T47D (cell line): ENCODE measurements around the gene AP5M1.
"Not testable (repeated sequence)": the region's sequence is repeated elsewhere in the genome, so short reads cannot be mapped to it uniquely, and the experiment has no call there.

Experiments used
- DNase-seq, 2 experiments: peaks; one replicate each; pipeline versions ENCODE4 v3.0.0 to v3.0.0-alpha.2; 2011 to 2012; ENCODE audit warnings: low read depth in 1 of 2, low spot score in 1 of 2
- JUND ChIP-seq: IDR thresholded peaks from 2 replicates; pipeline ENCODE4 v1.6.1; 2012; ENCODE audit warnings: low read depth
- in situ Hi-C: cut with HindIII; loops from 2 replicates; pipeline ENCODE4 v1.10.0; 2016; ENCODE audit warnings: low sequenced_read_pairs, low pct_unique_long_range_greater_than_20kb

AP5M1 gene

GRCh38 chr14:57268161-57269069 is at the start of gene AP5M1, which contains the start of gene EXOC5:
Gene AP5M1, plus strand, starts transcription at chr14:57268971. Its CDS starts 344 bp downstream, at chr14:57269315.
Gene EXOC5, minus strand, starts transcription at chr14:57268905. Its CDS starts 257 bp downstream, at chr14:57268648.
- TF ChIP-seq JUND: no peak
- DNase-seq: peak; percentile 77 to 96
- in situ Hi-C loops: no loop called here

- TF ChIP-seq JUND: no peak
- no peak for DNase-seq
- in situ Hi-C loops: no loop called here
Measured at GRCh38 chr14:57221931-57222330, 46.8 kb upstream of the AP5M1 start.

- TF ChIP-seq JUND: no peak
- DNase-seq: no peak
- in situ Hi-C loops: no loop called here
Measured at GRCh38 chr14:57227083-57227482, 41.7 kb upstream of the AP5M1 start.

GRCh38 chr14:57228320-57228719 is 40.5 kb upstream of the AP5M1 start:
- DNase-seq, in situ Hi-C loops: not testable (repeated sequence)

GRCh38 chr14:57232006-57232405 is 36.8 kb upstream of the AP5M1 start:
- in situ Hi-C loops: no loop called here
- no peak for DNase-seq
- no peak for TF ChIP-seq JUND

GRCh38 chr14:57240115-57240514 is 28.7 kb upstream of the AP5M1 start:
- in situ Hi-C loops, DNase-seq: not testable (repeated sequence)

- in situ Hi-C loops: no loop called here
- DNase-seq: no peak
- TF ChIP-seq JUND: no peak
Measured at GRCh38 chr14:57243320-57243719, 25.5 kb upstream of the AP5M1 start.

- no peak for TF ChIP-seq JUND
- in situ Hi-C loops: no loop called here
- DNase-seq: no peak
Measured at GRCh38 chr14:57244106-57244505, 24.7 kb upstream of the AP5M1 start.

- in situ Hi-C loops: no loop called here
- TF ChIP-seq JUND: no peak
- DNase-seq: no peak
Measured at GRCh38 chr14:57245941-57246340, 22.8 kb upstream of the AP5M1 start.

- DNase-seq: no peak
- in situ Hi-C loops: no loop called here
- no peak for TF ChIP-seq JUND
Measured at GRCh38 chr14:57246933-57247657, 21.7 kb upstream of the AP5M1 start.

GRCh38 chr14:57254884-57255283 is 13.9 kb upstream of the AP5M1 start:
- in situ Hi-C loops: no loop called here
- no peak for TF ChIP-seq JUND
- no peak for DNase-seq

- DNase-seq, in situ Hi-C loops: not testable (repeated sequence)
Measured at GRCh38 chr14:57258221-57258620, 10.6 kb upstream of the AP5M1 start.

- no peak for TF ChIP-seq JUND
- no peak for DNase-seq
- in situ Hi-C loops: no loop called here
Measured at GRCh38 chr14:57259672-57260071, 9.1 kb upstream of the AP5M1 start.

- in situ Hi-C loops: no loop called here
- no peak for DNase-seq
- TF ChIP-seq JUND: no peak
Measured at GRCh38 chr14:57261604-57262003, 7.2 kb upstream of the AP5M1 start.
